ENCODE results near the gene SLC24A1. TPM values are rescaled to one million over a fixed set of nuclear protein-coding genes. Genes with fewer than 3 reads are reported as not detected.

The SLC24A1 gene
- total RNA-seq, 1 donor from 2014 or later, result 2.0 TPM

DNA sequence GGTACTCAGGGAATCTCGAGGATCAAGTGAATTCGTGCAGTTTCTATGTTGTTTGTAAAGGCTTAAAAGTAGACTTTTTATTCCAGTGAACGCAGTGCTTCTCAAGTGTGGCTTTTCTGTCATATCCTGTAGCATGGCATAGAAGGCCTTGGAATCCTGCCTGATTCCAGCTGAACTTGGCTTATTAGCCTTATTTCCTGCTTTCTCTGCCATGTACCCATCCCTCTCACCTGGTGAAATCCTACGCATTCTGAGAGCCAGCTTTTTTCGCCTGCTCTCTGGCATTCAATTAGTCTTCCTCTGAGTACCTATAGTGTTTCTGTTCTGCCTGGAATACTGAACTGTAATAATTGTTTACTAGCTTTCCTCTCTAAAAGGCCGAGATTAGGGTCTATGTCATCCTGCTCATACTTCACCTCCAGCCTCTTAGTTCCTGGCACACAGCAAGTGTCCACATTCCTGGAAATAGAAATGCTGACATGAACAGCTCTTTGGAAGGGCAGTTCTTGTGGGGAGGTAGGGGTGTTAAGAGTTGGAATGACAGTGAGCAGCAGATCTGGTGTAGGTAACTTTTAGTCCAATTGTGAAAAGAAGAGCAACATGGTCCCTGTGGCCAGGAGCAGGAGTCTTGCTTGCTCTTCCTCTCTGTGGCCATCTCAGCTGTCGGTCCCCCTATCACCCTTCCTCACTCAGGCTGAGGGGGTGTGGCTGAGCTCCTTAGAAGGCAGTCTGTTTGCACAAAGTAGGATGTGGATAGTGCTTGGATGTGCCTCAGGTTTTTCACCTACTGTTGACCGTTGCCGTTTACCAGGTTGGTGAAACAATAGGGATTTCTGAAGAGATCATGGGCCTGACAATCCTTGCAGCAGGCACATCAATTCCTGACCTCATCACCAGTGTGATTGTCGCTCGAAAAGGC lies 30.4 kb downstream of the SLC24A1 start:
- DNase-seq (ENCODE audit: low spot score in 2 of 2), result no peak
- no peak overlapping the region for H3K4me3 ChIP-seq
- H3K27ac ChIP-seq, result peak overlapping the region in 1 of 2 donors; percentile 6
- TF ChIP-seq, protein P1, sequence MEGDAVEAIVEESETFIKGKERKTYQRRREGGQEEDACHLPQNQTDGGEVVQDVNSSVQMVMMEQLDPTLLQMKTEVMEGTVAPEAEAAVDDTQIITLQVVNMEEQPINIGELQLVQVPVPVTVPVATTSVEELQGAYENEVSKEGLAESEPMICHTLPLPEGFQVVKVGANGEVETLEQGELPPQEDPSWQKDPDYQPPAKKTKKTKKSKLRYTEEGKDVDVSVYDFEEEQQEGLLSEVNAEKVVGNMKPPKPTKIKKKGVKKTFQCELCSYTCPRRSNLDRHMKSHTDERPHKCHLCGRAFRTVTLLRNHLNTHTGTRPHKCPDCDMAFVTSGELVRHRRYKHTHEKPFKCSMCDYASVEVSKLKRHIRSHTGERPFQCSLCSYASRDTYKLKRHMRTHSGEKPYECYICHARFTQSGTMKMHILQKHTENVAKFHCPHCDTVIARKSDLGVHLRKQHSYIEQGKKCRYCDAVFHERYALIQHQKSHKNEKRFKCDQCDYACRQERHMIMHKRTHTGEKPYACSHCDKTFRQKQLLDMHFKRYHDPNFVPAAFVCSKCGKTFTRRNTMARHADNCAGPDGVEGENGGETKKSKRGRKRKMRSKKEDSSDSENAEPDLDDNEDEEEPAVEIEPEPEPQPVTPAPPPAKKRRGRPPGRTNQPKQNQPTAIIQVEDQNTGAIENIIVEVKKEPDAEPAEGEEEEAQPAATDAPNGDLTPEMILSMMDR (IDR thresholded peaks at IDR 0.05), result no peak
- no peaks in the 10 kb centered on the region for H3K27me3 ChIP-seq
- no peaks in the 10 kb centered on the region for H3K4me1 ChIP-seq
- intact Hi-C loops (cut with DNase I), result no loop called here
- H3K36me3 ChIP-seq, result peaks cover 3 to 20% of the 10 kb centered on the region in 2 donors
- no peaks in the 10 kb centered on the region for H3K9me3 ChIP-seq

DNA sequence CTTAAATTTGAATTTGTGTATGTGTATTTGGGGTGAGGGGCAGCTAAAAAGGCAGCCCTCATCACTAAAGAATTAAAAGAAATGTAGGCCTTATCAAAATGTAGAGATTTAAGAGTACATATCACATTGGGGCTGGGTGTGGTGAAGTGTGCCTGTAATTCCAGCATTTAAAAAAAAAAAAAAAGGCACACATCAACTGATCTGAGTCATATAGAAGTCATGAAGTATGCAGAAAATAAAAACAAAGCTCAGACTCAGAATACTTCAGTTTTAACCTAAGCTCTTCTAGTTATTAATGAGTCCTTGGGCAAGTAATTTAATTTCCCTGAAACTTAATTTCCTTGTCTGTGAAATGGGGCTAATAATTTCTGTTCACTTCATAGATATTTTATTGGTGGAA lies 31.6 kb downstream of the SLC24A1 start:
- Histone ChIP-seq H3K4me1 (no peaks in the 10 kb centered on the region), H3K27ac (no peak overlapping the region), H3K36me3 (peaks cover 3 to 20% of the 10 kb centered on the region in 2 donors), H3K27me3 (no peaks in the 10 kb centered on the region), H3K9me3 (no peaks in the 10 kb centered on the region), H3K4me3 (no peak overlapping the region)
- TF ChIP-seq, protein P1 (IDR thresholded peaks at IDR 0.05), result no peak
- intact Hi-C loops (cut with DNase I), result no loop called here
- no peak for DNase-seq (ENCODE audit: low spot score in 2 of 2)

DNA sequence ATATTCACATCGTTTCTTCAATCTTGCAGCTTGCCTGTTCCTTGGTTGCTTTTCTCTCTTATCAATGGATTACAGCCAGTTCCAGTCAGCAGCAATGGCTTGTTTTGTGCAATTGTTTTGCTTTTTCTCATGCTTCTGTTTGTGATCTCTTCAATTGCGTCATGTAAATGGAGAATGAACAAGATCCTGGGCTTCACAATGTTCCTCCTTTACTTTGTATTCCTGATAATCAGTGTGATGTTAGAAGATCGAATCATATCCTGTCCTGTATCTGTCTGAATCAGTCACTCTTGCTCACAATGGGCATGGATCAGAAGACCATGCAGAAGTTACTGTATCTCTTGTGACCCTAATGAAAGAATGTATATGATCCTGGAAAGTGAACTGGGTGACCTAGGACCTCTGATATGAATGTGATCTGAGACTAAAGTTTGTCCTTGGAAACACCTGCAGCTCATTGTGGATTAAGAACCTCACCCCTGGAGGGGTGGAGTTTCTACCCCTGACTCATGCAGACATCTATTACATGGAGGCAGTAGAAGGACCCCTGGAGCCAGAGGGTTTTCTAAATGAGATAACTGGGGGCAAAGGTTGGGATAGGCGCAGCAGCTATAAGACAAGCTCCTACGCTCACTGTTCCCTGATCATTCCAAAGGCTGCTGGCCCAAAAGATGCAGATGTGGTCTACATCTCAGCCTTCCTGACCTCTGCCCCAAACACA lies 32.2 kb downstream of the SLC24A1 start:
- H3K4me1 ChIP-seq, result no peaks in the 10 kb centered on the region
- H3K9me3 ChIP-seq, result no peaks in the 10 kb centered on the region
- H3K4me3 ChIP-seq, result no peak overlapping the region
- H3K36me3 ChIP-seq, result peaks cover 3 to 20% of the 10 kb centered on the region in 2 donors
- H3K27ac ChIP-seq, result no peak overlapping the region
- intact Hi-C loops (cut with DNase I), result no loop called here
- TF ChIP-seq, protein P1 (IDR thresholded peaks at IDR 0.05), result no peak
- no peaks in the 10 kb centered on the region for H3K27me3 ChIP-seq
- no peak for DNase-seq (ENCODE audit: low spot score in 2 of 2)

DNA sequence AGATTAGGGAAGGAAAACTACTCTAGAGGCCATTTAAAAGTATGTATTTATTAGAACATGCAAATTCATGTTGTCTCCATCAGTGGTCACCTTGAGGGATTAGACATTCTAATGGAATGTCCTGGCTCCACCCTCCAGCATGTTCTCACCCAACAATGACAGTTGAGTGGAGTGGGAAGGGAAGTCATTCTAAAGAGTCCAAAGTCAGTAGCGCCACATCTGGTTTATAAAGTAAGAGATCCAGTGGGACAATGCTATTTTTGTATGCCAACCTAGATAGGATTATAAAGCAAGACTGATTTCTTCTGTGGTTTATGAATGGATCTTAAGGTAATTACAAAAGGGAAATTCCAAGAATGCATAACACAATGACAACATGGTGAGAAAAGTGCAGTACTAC lies 33.3 kb downstream of the SLC24A1 start:
- intact Hi-C loops (cut with DNase I), result no loop called here
- Histone ChIP-seq H3K4me1 (no peaks in the 10 kb centered on the region), H3K4me3 (no peak overlapping the region), H3K9me3 (no peaks in the 10 kb centered on the region), H3K36me3 (peaks cover 3 to 25% of the 10 kb centered on the region in 2 donors), H3K27ac (no peak overlapping the region), H3K27me3 (no peaks in the 10 kb centered on the region)
- no peak for DNase-seq (ENCODE audit: low spot score in 2 of 2)
- TF ChIP-seq, protein P1 (IDR thresholded peaks at IDR 0.05), result no peak

DNA sequence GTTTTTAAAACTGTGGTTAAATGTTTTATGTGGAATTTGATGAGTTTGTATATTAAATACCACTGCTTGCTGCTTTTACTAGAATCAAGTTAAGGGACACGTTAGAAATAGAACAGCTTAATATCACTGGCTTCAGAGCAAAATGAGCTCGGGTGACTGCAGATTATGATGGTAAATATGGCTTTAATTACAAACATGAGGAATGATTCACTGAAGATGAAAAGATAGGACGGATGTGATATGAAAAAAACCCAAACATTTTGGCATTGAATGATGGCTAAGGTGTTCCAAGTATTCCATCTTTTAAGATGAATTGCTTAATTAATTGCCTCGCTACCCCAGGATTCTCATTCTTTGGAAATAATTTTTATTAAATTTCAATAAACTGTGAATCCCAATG lies 33.7 kb downstream of the SLC24A1 start:
- no peak overlapping the region for H3K4me3 ChIP-seq
- no peaks in the 10 kb centered on the region for H3K4me1 ChIP-seq
- H3K27me3 ChIP-seq, result no peaks in the 10 kb centered on the region
- no peak overlapping the region for H3K27ac ChIP-seq
- H3K36me3 ChIP-seq, result peaks cover 6 to 29% of the 10 kb centered on the region in 2 donors
- DNase-seq (ENCODE audit: low spot score in 2 of 2), result no peak
- H3K9me3 ChIP-seq, result no peaks in the 10 kb centered on the region
- intact Hi-C loops (cut with DNase I), result no loop called here
- TF ChIP-seq, protein P1 (IDR thresholded peaks at IDR 0.05), result no peak

Data from ascending aorta (tissue), 2 donors.